Gastrocnemius medialis (tissue), 4 donors: ENCODE measurements around the gene RIMKLA.

Source experiments
- CTCF ChIP-seq, 5 experiments: fragments of 450-650 bp in 3 of 5; fragments of 200-600 bp in 2 of 5; sonication (generic) in 2 of 5; IDR thresholded peaks in 4 of 5; conservative IDR thresholded peaks in 1 of 5; 1 replicate in 4 of 5; 2 replicates in 1 of 5; pipeline ENCODE4 v1.5.1; 2016 to 2019; ENCODE audit warnings: antibody characterized with exemption in 5 of 5, mild to moderate bottlenecking in 3 of 5, moderate library complexity in 3 of 5
- POLR2A ChIP-seq, 2 donors: fragments of 450-650 bp; IDR thresholded peaks; one replicate each; pipeline ENCODE4 v1.6.1; 2017; ENCODE audit warnings: antibody characterized with exemption in 2 of 2, mild to moderate bottlenecking in 2 of 2, moderate library complexity in 2 of 2

GRCh38 chr1:42418516-42418915 lies 37.9 kb downstream of the RIMKLA start:
- TF ChIP-seq CTCF (IDR thresholded peaks at IDR 0.05 in 4 of 5, conservative IDR thresholded peaks at IDR 0.05 in 1 of 5) = no peak
- no peak for TF ChIP-seq POLR2A (IDR thresholded peaks at IDR 0.05)
